Suprapubic skin (tissue), 3 donors: ENCODE data around the gene NOS1AP.

Experiments
- EP300 ChIP-seq: sonication (generic); formaldehyde crosslinking; IDR thresholded peaks from one replicate; pipeline ENCODE4 v1.6.1; 2017; ENCODE audit warnings: antibody characterized with exemption
- POLR2A ChIP-seq, 2 donors: fragments of 450-650 bp; IDR thresholded peaks; one replicate each; pipeline ENCODE4 v1.6.1; 2017; ENCODE audit warnings: antibody characterized with exemption in 2 of 2, mild to moderate bottlenecking in 2 of 2, moderate library complexity in 2 of 2
- TF ChIP-seq, protein P1 (sequence below), 2 donors: fragments of 200-600 bp in 1 of 2; fragments of 450-650 bp in 1 of 2; sonication (generic) in 1 of 2; IDR thresholded peaks; one replicate each; pipeline ENCODE4 v1.5.1; 2016 to 2019; ENCODE audit warnings: antibody characterized with exemption in 2 of 2, mild to moderate bottlenecking in 1 of 2, moderate library complexity in 1 of 2

- TF ChIP-seq, protein P1, sequence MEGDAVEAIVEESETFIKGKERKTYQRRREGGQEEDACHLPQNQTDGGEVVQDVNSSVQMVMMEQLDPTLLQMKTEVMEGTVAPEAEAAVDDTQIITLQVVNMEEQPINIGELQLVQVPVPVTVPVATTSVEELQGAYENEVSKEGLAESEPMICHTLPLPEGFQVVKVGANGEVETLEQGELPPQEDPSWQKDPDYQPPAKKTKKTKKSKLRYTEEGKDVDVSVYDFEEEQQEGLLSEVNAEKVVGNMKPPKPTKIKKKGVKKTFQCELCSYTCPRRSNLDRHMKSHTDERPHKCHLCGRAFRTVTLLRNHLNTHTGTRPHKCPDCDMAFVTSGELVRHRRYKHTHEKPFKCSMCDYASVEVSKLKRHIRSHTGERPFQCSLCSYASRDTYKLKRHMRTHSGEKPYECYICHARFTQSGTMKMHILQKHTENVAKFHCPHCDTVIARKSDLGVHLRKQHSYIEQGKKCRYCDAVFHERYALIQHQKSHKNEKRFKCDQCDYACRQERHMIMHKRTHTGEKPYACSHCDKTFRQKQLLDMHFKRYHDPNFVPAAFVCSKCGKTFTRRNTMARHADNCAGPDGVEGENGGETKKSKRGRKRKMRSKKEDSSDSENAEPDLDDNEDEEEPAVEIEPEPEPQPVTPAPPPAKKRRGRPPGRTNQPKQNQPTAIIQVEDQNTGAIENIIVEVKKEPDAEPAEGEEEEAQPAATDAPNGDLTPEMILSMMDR (IDR thresholded peaks at IDR 0.05): no peak
- TF ChIP-seq POLR2A (IDR thresholded peaks at IDR 0.05): no peak
- no peak for TF ChIP-seq EP300
These were observed 20.3 kb downstream of the NOS1AP start for GRCh38 chr1:162089748-162090147.
